Memory B cell (primary cell): Measurements from ENCODE around the gene NECTIN1.
"Not testable (repeated sequence)": the region's sequence is repeated elsewhere in the genome, so short reads cannot be mapped to it uniquely, and the experiment has no call there.

Source experiments
- ATAC-seq: fragments of 150-1000 bp; cut with Tn5 transposase; 2 replicates; pipeline ENCODE4 v1.10.0; 2021; ENCODE audit warnings: low read depth, mild to moderate bottlenecking, moderate library complexity
- DNase-seq, 2 donors: peaks; one replicate each; pipeline ENCODE4 v3.0.0; 2022; ENCODE audit warnings: low spot score in 2 of 2
- H3K27ac Mint-ChIP-seq: one replicate; pipeline ENCODE4 v1.8.0; 2022; ENCODE audit warnings: mild to moderate bottlenecking, moderate library complexity, mixed read lengths
- H3K27me3 Mint-ChIP-seq: one replicate; pipeline ENCODE4 v1.8.0; 2022; ENCODE audit warnings: mixed read lengths
- H3K36me3 Mint-ChIP-seq: one replicate; pipeline ENCODE4 v1.8.0; 2022; ENCODE audit warnings: mild to moderate bottlenecking, mixed read lengths
- H3K4me1 Mint-ChIP-seq: one replicate; pipeline ENCODE4 v1.8.0; 2022; ENCODE audit warnings: mixed read lengths
- H3K4me3 Mint-ChIP-seq: one replicate; pipeline ENCODE4 v1.8.0; 2022; ENCODE audit warnings: mild to moderate bottlenecking, moderate library complexity, mixed read lengths
- H3K9me3 Mint-ChIP-seq: one replicate; pipeline ENCODE4 v1.8.0; 2022; ENCODE audit warnings: mixed read lengths

The NECTIN1 gene

DNA sequence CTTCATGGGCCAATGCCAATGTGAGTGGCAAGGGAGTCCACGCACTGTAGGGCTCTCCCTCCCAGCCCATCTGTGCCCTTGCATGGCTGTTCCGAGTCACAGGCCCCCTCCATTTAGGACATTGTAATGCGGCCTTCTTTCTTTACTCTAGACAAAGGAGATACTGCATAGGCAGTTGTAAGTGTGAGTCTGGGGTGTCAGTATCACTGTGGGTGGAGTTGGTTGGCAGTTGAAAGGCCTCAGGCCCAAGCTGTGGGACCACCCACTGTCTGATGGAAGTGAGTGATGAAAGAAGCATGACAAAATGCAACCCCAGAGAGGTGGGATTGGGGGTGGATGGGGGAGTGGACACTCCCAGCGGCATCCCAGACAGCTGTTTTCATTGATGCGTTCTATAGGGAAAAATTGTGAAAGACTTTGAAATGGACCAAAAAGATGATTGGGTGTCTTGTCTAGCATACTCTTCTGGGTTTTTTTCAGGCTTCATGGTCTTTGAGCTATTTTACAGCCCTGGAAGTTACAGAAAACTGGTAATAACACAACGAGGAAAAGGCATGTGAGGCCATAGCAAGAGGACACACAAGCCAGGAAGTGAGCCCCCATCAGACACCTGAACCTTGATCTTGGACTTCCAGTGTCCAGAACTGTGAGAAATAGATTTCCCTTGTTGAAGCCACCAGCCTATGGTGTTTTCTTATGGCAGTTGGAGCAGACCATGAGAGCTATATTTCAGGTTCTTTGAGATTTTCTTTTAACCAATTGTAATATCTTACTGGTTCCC, 114.6 kb downstream of the NECTIN1 start:
- H3K36me3 Mint-ChIP-seq = no peaks in the 10 kb centered on the region
- ATAC-seq (no peak), DNase-seq (no peak)
- peaks cover 11% of the 10 kb centered on the region for H3K27me3 Mint-ChIP-seq
- no peaks in the 10 kb centered on the region for H3K4me1 Mint-ChIP-seq
- H3K4me3 Mint-ChIP-seq = no peak overlapping the region
- no peak overlapping the region for H3K27ac Mint-ChIP-seq
- no peaks in the 10 kb centered on the region for H3K9me3 Mint-ChIP-seq

DNA sequence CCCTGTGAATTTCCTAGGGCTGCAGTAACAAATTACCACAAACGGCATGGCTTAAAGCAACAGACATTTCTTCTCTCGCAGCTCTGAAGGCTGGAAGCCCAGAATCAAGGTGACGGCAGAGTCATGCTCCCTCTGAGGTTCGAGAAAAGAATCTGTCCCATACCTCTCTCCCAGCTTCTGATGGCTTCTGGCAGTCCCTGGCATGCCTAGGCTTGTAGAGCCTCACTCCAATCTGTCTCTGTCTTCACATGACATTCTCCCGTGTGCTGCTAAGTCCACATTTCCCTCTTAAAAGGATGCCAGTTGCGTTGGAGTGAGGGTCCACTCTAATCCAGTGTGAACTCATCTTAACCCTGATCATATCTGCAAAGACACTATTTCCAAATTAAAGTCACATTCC, 116.2 kb downstream of the NECTIN1 start:
- Mint-ChIP-seq H3K27me3 (peaks cover 7% of the 10 kb centered on the region), H3K27ac (no peak overlapping the region), H3K36me3 (no peaks in the 10 kb centered on the region), H3K4me3 (no peak overlapping the region), H3K4me1 (no peaks in the 10 kb centered on the region), H3K9me3 (no peaks in the 10 kb centered on the region)
- DNase-seq (no peak), ATAC-seq (no peak)

DNA sequence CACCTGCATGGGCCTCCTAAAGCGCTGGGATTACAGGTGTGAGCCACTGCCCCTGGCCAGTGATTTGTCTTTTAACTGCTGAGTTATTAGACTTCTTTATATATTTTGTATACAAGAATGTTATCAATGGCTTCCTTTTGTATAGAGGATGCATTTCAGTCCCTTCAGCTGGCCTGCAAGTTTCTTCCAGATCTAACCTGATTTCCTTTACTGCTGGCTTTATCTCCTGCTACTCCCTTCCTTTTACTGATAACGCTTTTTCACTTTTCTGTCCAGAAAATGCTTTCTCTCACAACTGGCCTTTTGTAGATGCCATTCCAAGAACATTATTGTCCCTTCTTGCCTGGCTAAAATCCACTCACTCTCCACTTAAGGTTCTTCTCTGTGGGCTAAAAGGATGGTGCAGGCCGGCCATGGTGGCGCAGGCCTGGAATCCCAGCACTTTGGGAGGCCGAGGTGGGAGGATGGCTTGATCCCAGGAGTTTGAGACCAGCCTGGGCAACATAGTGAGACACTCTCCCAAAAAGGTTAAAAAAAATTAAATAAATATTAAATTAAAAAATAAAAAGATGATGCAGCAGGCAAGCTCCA, 118.1 kb downstream of the NECTIN1 start:
- DNase-seq (no peak), ATAC-seq (no peak)
- H3K9me3 Mint-ChIP-seq = no peaks in the 10 kb centered on the region

DNA sequence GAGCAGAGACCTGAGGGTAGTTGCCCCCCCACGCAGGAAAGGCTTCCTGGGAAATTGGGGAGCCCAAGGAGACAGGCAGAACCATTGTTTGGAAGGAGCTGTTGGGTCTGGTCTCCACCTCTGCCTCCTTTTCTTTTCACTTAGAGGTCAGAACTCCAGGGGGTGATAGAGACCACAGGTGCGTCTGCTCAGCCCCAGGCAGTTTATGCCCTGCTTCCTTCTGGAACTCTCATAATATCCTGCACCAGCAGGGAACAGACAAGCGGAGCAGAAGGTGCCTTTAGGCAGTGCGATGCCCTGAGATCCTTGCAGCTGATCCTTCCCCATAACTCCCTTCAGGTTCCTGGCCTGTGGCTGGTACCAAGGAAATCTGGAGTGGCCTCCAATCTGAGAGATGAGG, 120.2 kb downstream of the NECTIN1 start:
- Mint-ChIP-seq H3K27ac (no peak overlapping the region), H3K4me3 (no peak overlapping the region), H3K27me3 (peaks cover 9% of the 10 kb centered on the region), H3K9me3 (no peaks in the 10 kb centered on the region), H3K36me3 (no peaks in the 10 kb centered on the region), H3K4me1 (no peaks in the 10 kb centered on the region)
- no peak for ATAC-seq
- no peak for DNase-seq

More for the DNA sequence above, 118.1 kb downstream of the NECTIN1 start:
- H3K27me3 Mint-ChIP-seq = peaks cover 9% of the 10 kb centered on the region
- no peaks in the 10 kb centered on the region for H3K4me1 Mint-ChIP-seq
- H3K36me3 Mint-ChIP-seq = no peaks in the 10 kb centered on the region
- H3K4me3 Mint-ChIP-seq = no peak overlapping the region
- H3K27ac Mint-ChIP-seq = no peak overlapping the region

DNA sequence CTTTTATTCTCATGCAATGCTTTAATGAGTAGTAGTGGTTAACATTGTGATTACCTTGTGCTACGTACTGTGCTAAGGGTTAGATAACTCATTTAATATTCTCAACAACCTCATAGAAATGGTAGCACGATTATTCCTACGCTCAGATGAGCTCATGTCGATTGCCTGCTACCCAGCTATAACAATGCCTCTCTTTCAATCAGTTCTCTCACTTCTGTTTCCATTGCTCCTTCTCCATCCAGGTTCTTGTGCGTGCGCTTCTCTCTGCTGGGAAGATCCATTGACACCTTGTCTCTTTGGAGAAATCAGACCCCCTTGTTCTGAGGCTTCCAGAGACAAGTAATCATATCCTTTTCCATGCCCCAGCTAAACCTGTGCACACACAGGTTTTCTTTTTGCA, 120.8 kb downstream of the NECTIN1 start:
- ATAC-seq = no peak
- no peak overlapping the region for H3K27ac Mint-ChIP-seq
- no peak for DNase-seq
- peaks cover 15% of the 10 kb centered on the region for H3K27me3 Mint-ChIP-seq
- no peaks in the 10 kb centered on the region for H3K9me3 Mint-ChIP-seq
- H3K36me3 Mint-ChIP-seq = no peaks in the 10 kb centered on the region
- H3K4me3 Mint-ChIP-seq = no peak overlapping the region
- no peaks in the 10 kb centered on the region for H3K4me1 Mint-ChIP-seq

DNA sequence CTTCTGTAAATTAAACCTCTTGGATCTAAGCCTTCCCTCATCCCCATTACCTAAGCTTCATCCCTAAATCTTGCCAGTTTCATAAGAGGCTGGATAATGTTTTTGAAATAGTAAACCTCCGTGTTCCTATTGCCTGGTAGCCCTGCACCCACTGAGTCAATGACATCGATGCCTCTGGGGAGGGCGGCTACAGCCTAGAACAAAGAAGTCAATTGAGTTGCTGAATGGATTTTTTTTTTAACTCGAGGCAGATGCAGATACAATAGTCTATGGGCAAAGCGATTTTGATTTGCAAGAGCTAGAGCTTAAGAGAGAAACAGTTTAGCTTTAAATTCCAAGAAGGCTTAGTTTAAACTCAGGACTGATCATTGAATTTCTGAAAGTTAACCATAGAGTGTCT, 121.3 kb downstream of the NECTIN1 start:
- ATAC-seq = no peak
- no peak overlapping the region for H3K27ac Mint-ChIP-seq
- H3K4me1 Mint-ChIP-seq = no peaks in the 10 kb centered on the region
- H3K9me3 Mint-ChIP-seq = no peaks in the 10 kb centered on the region
- peaks cover 11% of the 10 kb centered on the region for H3K27me3 Mint-ChIP-seq
- no peak for DNase-seq
- no peaks in the 10 kb centered on the region for H3K36me3 Mint-ChIP-seq
- no peak overlapping the region for H3K4me3 Mint-ChIP-seq

DNA sequence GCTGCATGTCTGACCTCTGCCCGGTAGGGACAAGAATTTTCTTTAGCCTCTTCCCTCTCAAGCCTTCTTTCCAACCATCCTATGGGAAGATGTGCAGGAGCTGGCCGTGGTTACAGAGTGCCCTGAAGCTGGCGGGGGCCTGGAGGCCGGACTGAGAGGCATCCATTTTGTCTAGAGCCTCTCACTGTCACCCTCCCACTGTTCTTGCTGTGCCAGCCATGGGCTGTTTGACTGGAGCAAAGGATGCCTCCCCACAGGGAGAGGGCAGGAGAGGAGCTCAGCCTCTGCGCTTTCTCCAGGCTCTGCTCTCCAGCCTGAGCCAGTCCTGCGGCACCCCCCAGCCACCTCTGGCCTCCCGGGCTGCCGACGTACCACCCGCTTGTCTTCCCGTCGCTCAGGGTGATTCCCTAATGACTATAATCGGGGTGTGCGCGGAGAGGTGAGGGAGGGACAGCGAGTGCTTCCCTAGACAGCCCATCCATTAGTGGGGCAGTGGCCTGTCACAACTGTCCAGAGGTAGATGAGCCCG, 123.8 kb downstream of the NECTIN1 start:
- DNase-seq (no peak), ATAC-seq (no peak)
- Mint-ChIP-seq H3K27me3 (peaks cover 17% of the 10 kb centered on the region), H3K4me3 (no peak overlapping the region), H3K4me1 (no peaks in the 10 kb centered on the region), H3K36me3 (no peaks in the 10 kb centered on the region), H3K27ac (no peak overlapping the region), H3K9me3 (no peaks in the 10 kb centered on the region)

DNA sequence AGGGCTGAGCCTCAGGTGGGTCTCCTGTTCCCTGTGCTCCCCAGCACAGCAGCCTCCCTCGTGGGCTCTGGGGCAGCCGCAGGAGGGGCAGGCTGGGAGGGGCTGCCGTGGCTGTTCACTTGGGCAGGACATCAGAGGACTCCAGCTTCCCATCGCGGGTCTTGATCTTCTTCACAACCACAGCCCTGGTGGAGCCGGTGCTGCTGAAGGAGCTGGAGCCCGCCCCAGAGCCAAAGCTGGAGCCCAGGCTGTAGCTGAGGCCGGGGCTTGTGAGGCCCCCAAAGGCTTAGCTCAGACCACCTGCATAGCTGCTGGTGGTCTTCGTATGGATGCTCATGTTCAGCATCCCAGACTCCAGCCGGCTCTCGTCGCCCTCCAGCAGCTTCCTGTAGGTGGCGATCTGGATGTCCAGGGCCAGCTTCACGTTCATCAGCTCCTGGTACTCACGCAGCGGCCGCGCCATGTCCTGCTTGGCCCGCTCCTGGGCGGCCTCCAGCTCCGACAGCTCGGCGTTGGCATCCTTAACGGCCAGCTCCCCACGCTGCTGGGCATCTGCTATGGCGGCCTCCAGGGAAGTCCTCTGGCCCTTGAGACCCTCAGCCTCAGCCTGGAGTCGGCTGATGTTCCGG, 126.1 kb downstream of the NECTIN1 start:
- Mint-ChIP-seq H3K27ac (no peak overlapping the region), H3K27me3 (peaks cover 19% of the 10 kb centered on the region), H3K4me1 (no peaks in the 10 kb centered on the region), H3K4me3 (no peak overlapping the region), H3K9me3 (no peaks in the 10 kb centered on the region), H3K36me3 (no peaks in the 10 kb centered on the region)
- ATAC-seq = no peak
- DNase-seq = no peak

DNA sequence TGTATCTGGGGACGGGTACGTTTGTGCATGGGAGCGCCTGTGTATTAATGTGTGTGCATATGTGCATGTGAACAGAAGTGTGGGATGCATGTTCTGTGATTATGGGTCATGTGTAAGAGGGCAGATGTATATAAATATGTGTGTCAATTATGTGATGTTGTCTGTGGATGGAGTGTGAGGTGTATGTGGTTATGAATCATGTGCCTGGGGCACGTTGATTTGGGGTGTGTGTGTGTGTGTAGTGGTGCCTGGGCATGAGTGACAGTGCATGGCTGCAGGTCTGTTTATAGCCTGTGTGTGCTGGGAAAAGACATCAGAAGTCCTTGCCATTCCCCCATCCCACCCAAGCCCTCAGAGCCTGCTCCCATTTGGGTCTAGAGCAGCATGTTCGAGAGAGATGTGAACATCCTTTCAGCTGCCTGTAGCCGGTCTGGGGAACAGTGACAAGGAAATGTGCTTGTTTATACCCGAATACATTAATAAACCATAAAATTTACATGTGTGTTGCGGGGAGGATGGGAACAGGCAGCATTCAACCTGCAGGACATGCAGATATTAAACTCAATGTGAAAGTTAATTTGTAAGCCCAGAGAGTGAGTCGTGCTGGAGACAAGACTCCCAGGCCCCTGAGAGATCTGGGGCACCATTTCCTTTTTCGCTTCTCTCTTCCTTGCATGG, 129.0 kb downstream of the NECTIN1 start:
- H3K36me3 Mint-ChIP-seq = no peaks in the 10 kb centered on the region
- no peaks in the 10 kb centered on the region for H3K4me1 Mint-ChIP-seq
- H3K27ac Mint-ChIP-seq = no peak overlapping the region
- ATAC-seq = no peak
- H3K4me3 Mint-ChIP-seq = no peak overlapping the region
- H3K9me3 Mint-ChIP-seq = no peaks in the 10 kb centered on the region
- no peak for DNase-seq
- peaks cover 21% of the 10 kb centered on the region for H3K27me3 Mint-ChIP-seq

DNA sequence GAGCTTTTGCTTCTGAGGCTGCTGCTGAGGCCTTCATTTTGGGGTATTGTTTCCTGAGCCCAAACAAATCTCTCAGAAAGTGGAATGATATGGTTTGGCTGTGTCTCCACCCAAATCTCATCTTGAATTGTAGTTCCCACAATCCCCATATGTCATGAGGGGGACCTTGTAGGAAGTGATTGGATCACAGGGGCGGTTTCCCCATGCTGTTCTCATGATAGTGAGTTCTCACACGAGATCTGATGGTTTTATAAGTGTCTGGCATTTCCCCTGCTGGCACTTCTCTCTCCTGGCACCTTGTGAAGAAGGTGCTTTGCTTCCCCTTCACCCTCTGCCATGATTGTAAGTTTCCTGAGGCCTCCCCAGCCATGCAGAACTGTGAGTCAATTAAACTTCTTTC, 133.1 kb downstream of the NECTIN1 start:
- not testable (repeated sequence) for H3K9me3 Mint-ChIP-seq, H3K27ac Mint-ChIP-seq, ATAC-seq, H3K36me3 Mint-ChIP-seq, H3K4me1 Mint-ChIP-seq, DNase-seq, H3K4me3 Mint-ChIP-seq
- peaks cover 12% of the 10 kb centered on the region for H3K27me3 Mint-ChIP-seq

DNA sequence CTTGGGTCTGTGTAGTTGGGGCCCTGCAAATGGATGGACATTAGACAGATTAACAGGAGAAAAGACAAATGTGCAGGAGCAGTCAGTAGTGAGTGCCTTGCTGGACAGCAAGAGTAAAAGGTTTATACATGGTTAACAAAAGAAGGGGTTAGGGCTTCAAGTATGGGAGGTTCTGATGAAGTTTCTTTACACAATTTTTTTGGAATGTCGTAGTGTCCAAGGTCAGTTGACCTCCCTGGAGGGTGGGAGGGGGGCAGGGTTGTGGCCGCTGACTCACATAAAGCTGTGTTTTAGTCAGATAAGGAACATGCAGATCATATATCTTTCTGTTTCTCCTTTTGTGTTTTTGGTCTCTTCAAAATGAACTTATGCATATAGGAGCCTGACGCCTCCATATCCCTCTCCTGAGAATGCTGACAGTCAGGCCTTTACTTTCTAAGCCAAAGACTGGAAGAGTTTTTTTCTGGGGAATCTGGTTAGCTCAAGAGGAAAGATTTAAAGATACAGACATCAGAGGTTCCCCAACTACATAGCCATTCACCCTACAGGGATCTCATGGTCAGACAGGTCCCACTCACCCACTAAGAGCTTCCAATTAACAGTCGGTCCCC, 134.3 kb downstream of the NECTIN1 start:
- no peak overlapping the region for H3K4me3 Mint-ChIP-seq
- ATAC-seq = no peak
- H3K4me1 Mint-ChIP-seq = no peaks in the 10 kb centered on the region
- peaks cover 2% of the 10 kb centered on the region for H3K9me3 Mint-ChIP-seq
- DNase-seq = no peak
- H3K27ac Mint-ChIP-seq = no peak overlapping the region
- H3K36me3 Mint-ChIP-seq = no peaks in the 10 kb centered on the region
- peaks cover 12% of the 10 kb centered on the region for H3K27me3 Mint-ChIP-seq

DNA sequence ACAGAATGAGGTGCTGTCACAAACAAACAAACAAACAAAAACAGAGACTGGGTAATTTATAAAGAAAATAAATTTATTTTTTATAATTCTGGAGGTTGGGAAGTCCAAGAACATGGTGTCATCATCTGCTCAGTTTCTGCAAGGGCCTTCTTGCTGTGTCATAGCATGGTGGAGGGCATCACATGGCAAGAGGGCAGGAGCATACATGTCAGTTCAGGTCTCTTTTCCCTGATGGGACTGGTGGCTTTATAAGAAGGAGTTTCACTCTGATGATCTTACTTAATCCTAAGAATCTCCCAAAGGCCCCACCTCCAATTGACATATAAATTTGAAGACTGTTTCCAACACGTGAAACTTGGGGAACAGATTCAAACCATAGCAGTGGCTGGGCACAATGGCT, 135.7 kb downstream of the NECTIN1 start:
- ATAC-seq (no peak), DNase-seq (no peak)
- Mint-ChIP-seq H3K4me3 (no peak overlapping the region), H3K27me3 (peaks cover 12% of the 10 kb centered on the region), H3K27ac (no peak overlapping the region), H3K4me1 (no peaks in the 10 kb centered on the region), H3K36me3 (no peaks in the 10 kb centered on the region), H3K9me3 (peaks cover 2% of the 10 kb centered on the region)

DNA sequence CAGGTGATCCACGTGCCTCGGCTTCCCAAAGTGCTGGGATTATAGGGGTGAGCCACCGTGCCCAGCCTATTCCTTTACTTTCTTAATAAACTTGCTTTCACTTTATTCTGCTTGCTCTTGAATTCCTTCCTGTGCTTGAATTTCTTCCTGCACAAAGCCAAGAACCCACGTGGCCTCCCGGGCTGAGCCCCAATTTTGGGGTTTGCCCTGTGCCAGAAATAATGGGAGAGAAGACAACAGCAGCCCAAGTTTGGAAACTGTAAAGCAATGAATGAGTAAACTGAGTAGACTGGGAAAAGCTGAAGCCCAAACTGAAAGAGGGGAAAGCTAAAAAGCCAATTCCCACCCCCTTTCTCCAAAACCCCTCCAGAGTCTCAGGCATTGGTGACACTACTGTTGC, 136.4 kb downstream of the NECTIN1 start:
- Mint-ChIP-seq H3K36me3 (no peaks in the 10 kb centered on the region), H3K4me1 (no peaks in the 10 kb centered on the region), H3K27me3 (peaks cover 9% of the 10 kb centered on the region), H3K9me3 (peaks cover 3% of the 10 kb centered on the region), H3K27ac (no peak overlapping the region), H3K4me3 (no peak overlapping the region)
- ATAC-seq = no peak
- DNase-seq = no peak

DNA sequence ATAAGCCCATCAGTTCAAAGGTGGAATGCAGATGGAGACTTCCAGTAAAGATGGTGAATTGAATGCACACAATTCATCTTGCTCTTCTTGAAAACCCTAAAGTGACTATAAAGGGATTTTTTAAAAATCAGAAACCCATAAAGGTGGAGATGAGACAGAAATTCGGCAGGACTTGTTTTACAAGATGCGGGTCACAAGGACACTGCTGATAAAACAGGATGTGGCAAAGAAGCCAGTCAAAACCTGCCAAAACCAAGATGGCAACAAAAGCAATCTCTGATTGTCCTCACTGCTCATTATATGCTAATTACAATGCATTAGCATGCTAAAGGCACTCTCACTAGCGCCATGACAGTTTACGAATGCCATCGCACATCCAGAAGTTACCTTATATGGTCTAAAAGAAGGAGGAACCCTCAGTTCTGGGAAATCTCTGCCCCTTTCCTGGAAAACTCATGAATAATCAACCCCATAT, 137.1 kb downstream of the NECTIN1 start:
- H3K4me3 Mint-ChIP-seq = no peak overlapping the region
- no peak for DNase-seq

More for the DNA sequence above, 137.1 kb downstream of the NECTIN1 start:
- ATAC-seq = no peak
- no peaks in the 10 kb centered on the region for H3K4me1 Mint-ChIP-seq
- no peaks in the 10 kb centered on the region for H3K36me3 Mint-ChIP-seq
- H3K9me3 Mint-ChIP-seq = peaks cover 3% of the 10 kb centered on the region
- H3K27me3 Mint-ChIP-seq = peaks cover 11% of the 10 kb centered on the region
- H3K27ac Mint-ChIP-seq = no peak overlapping the region
